Spleen (tissue), 7 donors: ENCODE data around the gene MYH10.

ENCODE experiments used
- CTCF ChIP-seq, 11 experiments: fragments of 200-600 bp in 7 of 11; fragments of 450-650 bp in 4 of 11; sonication (generic) in 4 of 11; IDR thresholded peaks in 8 of 11; conservative IDR thresholded peaks in 3 of 11; 1 replicate in 7 of 11; 2 replicates in 4 of 11; pipeline versions ENCODE4 v1.4.0 to v1.8.0; 2016 to 2021; ENCODE audit warnings: antibody characterized with exemption in 11 of 11, inconsistent platforms in 4 of 11, mild to moderate bottlenecking in 1 of 11
- POLR2A ChIP-seq, 3 donors: fragments of 450-650 bp; IDR thresholded peaks; one replicate each; pipeline ENCODE4 v1.5.1; 2017; ENCODE audit warnings: antibody characterized with exemption in 3 of 3, mild to moderate bottlenecking in 1 of 3
- donor health status: DM: no; HTN: no; CAD: no; lungs with moderate emphysema.
- donor health status: DM: no; HTN: no; CAD: no.
- donor health status: DM: no; HTN: no; CAD: no.

DNA sequence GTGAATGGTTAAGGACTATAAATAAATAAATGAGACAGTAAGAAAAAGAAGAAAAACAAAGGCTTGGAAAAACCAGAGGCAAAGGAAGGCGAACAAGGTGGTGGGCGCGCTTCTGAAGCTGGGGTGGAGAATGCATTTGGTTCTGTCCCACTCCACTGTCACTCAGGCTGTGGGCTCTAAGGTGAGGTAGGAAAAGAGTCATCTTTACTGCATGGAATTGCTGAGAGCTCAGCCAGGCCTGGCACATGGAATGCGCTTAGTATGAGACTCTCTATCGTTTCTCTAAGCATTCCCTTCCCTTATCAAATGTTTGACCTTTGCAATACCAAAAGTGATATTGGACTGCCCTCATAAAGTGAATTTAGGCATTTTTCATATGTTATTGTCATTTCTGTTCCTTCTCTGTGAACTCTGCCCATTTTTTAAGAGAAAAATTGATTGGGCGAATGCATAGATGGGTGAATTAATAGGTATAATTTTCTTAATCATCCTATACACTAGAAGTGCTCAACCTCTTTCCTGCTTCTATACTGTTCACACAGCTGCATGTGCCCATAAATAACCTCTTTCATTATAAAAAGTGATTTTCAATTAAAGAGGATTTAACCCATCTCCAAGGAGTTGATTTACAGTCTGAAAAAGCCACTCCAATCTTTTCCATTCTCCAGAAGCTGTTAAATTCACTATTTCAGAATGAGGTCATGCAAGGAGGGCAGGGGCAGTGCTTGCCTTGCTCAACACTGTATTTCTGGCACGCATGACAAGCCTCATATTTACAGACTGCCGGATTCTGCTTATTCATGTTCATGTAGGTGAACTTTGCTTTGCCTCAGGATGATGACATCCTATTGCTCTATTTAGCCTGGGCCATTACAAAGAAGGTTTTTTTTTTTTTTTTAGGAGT lies 87.7 kb downstream of the MYH10 start:
- no peak for TF ChIP-seq CTCF (IDR thresholded peaks at IDR 0.05 in 8 of 11, conservative IDR thresholded peaks at IDR 0.05 in 3 of 11)
- no peak for TF ChIP-seq POLR2A (IDR thresholded peaks at IDR 0.05)
